SJCRH30 (cell line): ENCODE results near the gene ZNF23. TPM values are rescaled to one million over a fixed set of nuclear protein-coding genes. Genes with fewer than 3 reads are reported as not detected.

Experiments used
- DNase-seq, 2 experiments: peaks; one replicate each; pipeline ENCODE4 v3.0.0-alpha.2; 2015 to 2020
- H3K27ac ChIP-seq: fragments of 250-450 bp; sonication (Bioruptor Pico); 2 replicates; pipeline ENCODE4 v1.5.1; 2020; ENCODE audit warnings: mild to moderate bottlenecking, moderate library complexity
- H3K27me3 ChIP-seq: fragments of 250-450 bp; sonication (Bioruptor Pico); 2 replicates; pipeline ENCODE4 v1.5.1; 2020; ENCODE audit warnings: mild to moderate bottlenecking, moderate library complexity
- H3K36me3 ChIP-seq: fragments of 250-450 bp; sonication (Bioruptor Pico); 2 replicates; pipeline ENCODE4 v1.5.1; 2020; ENCODE audit warnings: mild to moderate bottlenecking, moderate library complexity
- H3K4me1 ChIP-seq: fragments of 250-450 bp; sonication (Bioruptor Pico); 2 replicates; pipeline ENCODE4 v1.5.1; 2020; ENCODE audit warnings: mild to moderate bottlenecking, moderate library complexity
- H3K4me3 ChIP-seq: fragments of 250-450 bp; sonication (Bioruptor Pico); 2 replicates; pipeline ENCODE4 v1.5.1; 2020; ENCODE audit warnings: mild to moderate bottlenecking, moderate library complexity
- H3K9me3 ChIP-seq: fragments of 250-450 bp; sonication (Bioruptor Pico); replicated peaks from 2 replicates; pipeline ENCODE4 v1.5.1; 2020; ENCODE audit warnings: mild to moderate bottlenecking, moderate library complexity
- total RNA-seq: library from RNA; depleted of rRNA; stranded (reverse); fragments of >200 nt; shearing (Covaris generic); gene quantifications from 2 replicates; pipeline ENCODE4 v1.2.3, GENCODE V29; 2014

The ZNF23 gene
- total RNA-seq, 1 experiment from 2014 or later = 6.2 TPM

- H3K27me3 ChIP-seq = no peaks in the 10 kb centered on the region
Observed at GRCh38 chr16:71448274-71448866, 13.7 kb downstream of the ZNF23 start.

DNA sequence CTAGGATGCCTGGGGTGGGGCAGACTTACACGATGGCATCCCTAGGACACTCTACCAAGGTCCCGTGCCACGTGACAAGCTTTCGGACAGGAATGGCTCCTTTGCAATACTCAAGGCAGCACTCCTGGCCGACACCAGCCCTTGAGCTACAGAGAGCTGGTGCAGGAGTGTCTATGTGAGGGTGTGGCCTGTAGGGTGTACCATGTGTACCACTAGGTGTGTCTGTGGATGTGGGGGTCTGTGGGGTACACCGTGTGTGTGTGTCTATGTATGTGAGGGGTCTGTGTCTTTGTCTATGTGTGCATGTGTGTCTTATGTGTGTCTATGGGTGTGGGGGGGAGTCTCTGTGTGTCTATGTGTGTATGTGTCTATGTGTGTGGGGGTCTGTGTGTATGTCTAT is 18.3 kb downstream of the ZNF23 start:
- DNase-seq = no peak
- Histone ChIP-seq H3K27ac (no peak overlapping the region), H3K27me3 (no peaks in the 10 kb centered on the region), H3K9me3 (peaks cover 4% of the 10 kb centered on the region; the same call in 1 of the 2 replicates), H3K4me3 (no peak overlapping the region), H3K4me1 (no peaks in the 10 kb centered on the region), H3K36me3 (peaks cover 6% of the 10 kb centered on the region)

More at GRCh38 chr16:71448274-71448866, 13.7 kb downstream of the ZNF23 start:
- Histone ChIP-seq H3K9me3 (peaks cover 7% of the 10 kb centered on the region; the same call in 1 of the 2 replicates), H3K4me1 (no peaks in the 10 kb centered on the region), H3K36me3 (peaks cover 23% of the 10 kb centered on the region), H3K27ac (no peak overlapping the region), H3K4me3 (no peak overlapping the region)
- no peak for DNase-seq

DNA sequence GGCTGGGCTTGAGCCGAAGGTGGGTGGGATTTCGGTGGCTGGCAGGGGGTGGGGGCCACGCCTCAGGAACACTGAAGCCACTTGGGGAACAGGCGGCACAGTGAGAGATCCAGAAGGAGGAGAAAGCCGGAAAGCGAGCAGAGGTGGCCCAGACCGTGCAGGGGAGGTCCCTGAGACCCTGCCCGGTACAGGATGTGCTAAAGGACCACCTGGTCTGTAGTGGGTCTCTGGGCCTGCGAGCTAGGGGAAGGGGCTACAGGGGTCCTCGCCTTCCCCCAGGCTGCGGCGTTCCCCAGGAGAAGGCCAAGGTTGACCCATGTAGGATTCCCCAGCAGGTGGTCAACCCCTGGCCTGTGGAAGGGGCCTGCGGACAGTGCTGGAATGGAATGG is 20.0 kb downstream of the ZNF23 start, which contains the start of gene TLE7:
TSS of gene TLE7 (minus strand) at position 4 of the 390 bp plus-strand sequence. CDS start 8,730 bp downstream, outside the sequence.
- no peak for DNase-seq
- Histone ChIP-seq H3K4me3 (no peak within 1 kb of the TSS), H3K27me3 (no peaks in the 10 kb centered on the region), H3K9me3 (no peaks in the 10 kb centered on the region), H3K4me1 (no peaks in the 10 kb centered on the region), H3K36me3 (no peaks in the 10 kb centered on the region), H3K27ac (no peak within 1 kb of the TSS)

- Histone ChIP-seq H3K4me3 (no peak overlapping the region), H3K9me3 (no peaks in the 10 kb centered on the region), H3K4me1 (no peaks in the 10 kb centered on the region), H3K36me3 (no peaks in the 10 kb centered on the region), H3K27me3 (no peaks in the 10 kb centered on the region), H3K27ac (no peak overlapping the region)
- DNase-seq = no peak
Observed at GRCh38 chr16:71441348-71442050, 20.5 kb downstream of the ZNF23 start.

DNA sequence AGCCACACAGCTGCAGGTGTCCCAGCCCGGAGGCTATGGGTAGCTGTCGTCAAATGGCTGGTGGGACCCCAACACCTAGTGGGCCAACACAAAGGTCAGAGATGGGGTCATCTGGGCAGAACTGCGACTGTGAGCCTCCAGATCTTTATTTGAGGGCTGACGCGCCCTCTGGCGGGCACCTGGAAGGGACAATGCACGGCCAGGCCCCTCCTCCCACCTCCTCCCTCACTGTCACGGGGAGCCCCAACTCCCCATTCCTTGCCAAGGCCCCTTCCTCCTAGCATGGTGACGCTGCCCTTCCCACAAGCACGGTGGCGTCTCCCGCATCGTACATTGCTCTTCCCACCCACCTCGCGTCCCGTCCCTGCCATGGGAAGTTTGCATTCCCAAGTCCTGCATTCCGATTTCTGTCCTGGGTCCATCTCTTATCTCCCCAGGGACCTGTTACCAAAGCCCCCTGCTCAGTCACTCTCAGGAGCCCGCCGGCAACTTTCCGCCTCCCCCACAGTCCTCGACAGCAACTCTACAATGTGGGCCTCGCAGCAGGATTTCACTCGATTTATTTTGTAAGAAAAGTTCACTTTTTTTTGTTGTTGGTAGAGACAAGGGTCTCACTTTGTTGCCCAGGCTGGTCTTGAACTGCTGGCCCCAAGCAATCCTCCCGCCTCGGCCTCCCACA is 21.2 kb downstream of the ZNF23 start:
- Histone ChIP-seq H3K27me3 (no peaks in the 10 kb centered on the region), H3K36me3 (no peaks in the 10 kb centered on the region), H3K9me3 (no peaks in the 10 kb centered on the region)

GRCh38 chr16:71439523-71439922 is 22.5 kb downstream of the ZNF23 start:
- no peaks in the 10 kb centered on the region for H3K4me1 ChIP-seq

More for the DNA sequence above, 21.2 kb downstream of the ZNF23 start:
- H3K4me3 ChIP-seq = no peak overlapping the region
- no peaks in the 10 kb centered on the region for H3K4me1 ChIP-seq
- H3K27ac ChIP-seq = no peak overlapping the region
- no peak for DNase-seq

GRCh38 chr16:71436473-71436872 is 25.6 kb downstream of the ZNF23 start:
- Histone ChIP-seq H3K27ac (no peak overlapping the region), H3K9me3 (no peaks in the 10 kb centered on the region), H3K4me1 (no peaks in the 10 kb centered on the region), H3K36me3 (no peaks in the 10 kb centered on the region), H3K4me3 (no peak overlapping the region), H3K27me3 (no peaks in the 10 kb centered on the region)
- DNase-seq = no peak

More at GRCh38 chr16:71439523-71439922, 22.5 kb downstream of the ZNF23 start:
- Histone ChIP-seq H3K27ac (no peak overlapping the region), H3K4me3 (no peak overlapping the region), H3K36me3 (no peaks in the 10 kb centered on the region), H3K27me3 (no peaks in the 10 kb centered on the region), H3K9me3 (no peaks in the 10 kb centered on the region)
- DNase-seq = no peak

DNA sequence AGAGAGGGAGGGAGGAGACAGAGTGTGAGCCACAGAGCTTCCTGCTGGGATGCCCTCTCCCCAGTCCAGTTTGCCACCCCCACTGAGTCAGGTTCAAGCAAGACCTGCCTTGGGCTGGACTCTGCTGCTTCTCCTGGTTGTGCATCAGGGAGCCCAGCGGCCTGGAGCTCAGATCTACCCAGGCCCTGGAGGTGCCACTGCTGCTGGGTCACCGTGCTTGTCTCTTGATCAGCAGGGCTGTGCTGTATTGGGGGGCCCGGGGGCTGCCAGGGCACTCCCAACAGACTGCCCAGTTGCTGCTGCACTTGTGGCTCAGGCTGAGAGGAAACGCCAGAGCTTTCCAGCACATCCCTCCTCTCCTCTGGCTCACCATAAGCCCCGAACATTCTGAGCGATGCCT is 29.1 kb downstream of the ZNF23 start:
- DNase-seq = no peak
- no peaks in the 10 kb centered on the region for H3K27me3 ChIP-seq
- H3K36me3 ChIP-seq = no peaks in the 10 kb centered on the region
- H3K4me1 ChIP-seq = no peaks in the 10 kb centered on the region
- H3K27ac ChIP-seq = no peak overlapping the region
- no peak overlapping the region for H3K4me3 ChIP-seq
- H3K9me3 ChIP-seq = no peaks in the 10 kb centered on the region

GRCh38 chr16:71431991-71432390 is 30.1 kb downstream of the ZNF23 start:
- no peaks in the 10 kb centered on the region for H3K9me3 ChIP-seq
- no peaks in the 10 kb centered on the region for H3K4me1 ChIP-seq
- H3K4me3 ChIP-seq = no peak overlapping the region
- H3K27me3 ChIP-seq = no peaks in the 10 kb centered on the region
- no peaks in the 10 kb centered on the region for H3K36me3 ChIP-seq
- no peak for DNase-seq
- no peak overlapping the region for H3K27ac ChIP-seq

DNA sequence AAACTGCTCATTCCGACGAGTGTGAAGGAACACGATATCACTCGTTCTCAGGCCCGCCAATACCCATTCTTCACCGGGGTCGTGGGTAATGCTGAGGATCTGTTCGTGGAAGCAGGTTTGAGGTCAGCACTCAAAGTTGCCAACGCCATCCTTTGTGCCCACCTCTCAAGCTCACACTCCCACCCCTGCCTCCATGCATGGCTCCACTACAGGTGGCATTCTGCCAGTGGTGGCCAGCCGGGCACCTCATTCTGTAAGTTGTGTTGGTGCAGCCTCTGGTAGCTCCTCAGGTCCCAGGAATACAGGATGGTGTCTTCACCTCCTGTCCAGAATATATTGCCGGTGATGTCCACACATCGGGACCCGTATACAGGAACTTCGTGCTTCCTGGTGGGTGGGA is 30.9 kb downstream of the ZNF23 start:
- Histone ChIP-seq H3K9me3 (no peaks in the 10 kb centered on the region), H3K36me3 (no peaks in the 10 kb centered on the region), H3K27me3 (no peaks in the 10 kb centered on the region), H3K4me1 (no peaks in the 10 kb centered on the region), H3K4me3 (no peak overlapping the region), H3K27ac (no peak overlapping the region)
- DNase-seq = no peak

- H3K9me3 ChIP-seq = no peaks in the 10 kb centered on the region
- H3K27me3 ChIP-seq = no peaks in the 10 kb centered on the region
- no peak overlapping the region for H3K4me3 ChIP-seq
- no peak for DNase-seq
- no peaks in the 10 kb centered on the region for H3K36me3 ChIP-seq
- H3K4me1 ChIP-seq = no peaks in the 10 kb centered on the region
- H3K27ac ChIP-seq = no peak overlapping the region
Observed at GRCh38 chr16:71430744-71431143, 31.3 kb downstream of the ZNF23 start.

- no peaks in the 10 kb centered on the region for H3K36me3 ChIP-seq
- H3K9me3 ChIP-seq = no peaks in the 10 kb centered on the region
- H3K4me1 ChIP-seq = no peaks in the 10 kb centered on the region
- no peaks in the 10 kb centered on the region for H3K27me3 ChIP-seq
- no peak overlapping the region for H3K4me3 ChIP-seq
- H3K27ac ChIP-seq = no peak overlapping the region
- DNase-seq = no peak
Observed at GRCh38 chr16:71429581-71429980, 32.5 kb downstream of the ZNF23 start.

GRCh38 chr16:71428883-71429282 is 33.2 kb downstream of the ZNF23 start:
- Histone ChIP-seq H3K9me3 (no peaks in the 10 kb centered on the region), H3K4me3 (no peak overlapping the region), H3K4me1 (no peaks in the 10 kb centered on the region), H3K27me3 (no peaks in the 10 kb centered on the region), H3K36me3 (no peaks in the 10 kb centered on the region), H3K27ac (no peak overlapping the region)
- no peak for DNase-seq

DNA sequence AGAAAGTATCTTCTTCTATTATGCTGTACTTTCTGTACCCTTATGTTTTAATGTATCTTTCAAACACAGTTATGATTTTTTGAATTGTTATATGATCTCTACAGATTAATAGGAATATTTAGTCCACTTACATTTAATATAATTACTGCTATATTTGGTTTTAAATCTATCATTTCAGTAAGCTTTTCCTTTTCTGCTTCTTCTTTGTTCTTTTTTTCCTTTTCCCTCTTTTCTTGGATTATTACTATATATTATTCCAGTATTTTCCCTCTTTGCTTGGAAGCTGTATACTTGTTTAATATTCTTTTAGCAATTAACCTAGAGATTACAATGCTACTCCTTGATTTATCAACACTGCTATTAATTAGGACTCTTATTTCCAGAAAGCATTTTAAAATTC is 33.7 kb downstream of the ZNF23 start:
- no peaks in the 10 kb centered on the region for H3K27me3 ChIP-seq
- H3K9me3 ChIP-seq = no peaks in the 10 kb centered on the region
- H3K36me3 ChIP-seq = no peaks in the 10 kb centered on the region
- no peak for DNase-seq
- H3K4me1 ChIP-seq = no peaks in the 10 kb centered on the region
- no peak overlapping the region for H3K4me3 ChIP-seq
- H3K27ac ChIP-seq = no peak overlapping the region

- Histone ChIP-seq H3K4me1 (no peaks in the 10 kb centered on the region), H3K4me3 (no peak overlapping the region), H3K27me3 (no peaks in the 10 kb centered on the region), H3K9me3 (no peaks in the 10 kb centered on the region), H3K36me3 (no peaks in the 10 kb centered on the region), H3K27ac (no peak overlapping the region)
- no peak for DNase-seq
Observed at GRCh38 chr16:71426880-71427615, 35.0 kb downstream of the ZNF23 start.
